Measurements from ENCODE around the gene TMEM92.

GRCh38 chr17:50279639-50280038 is 5.4 kb downstream of the TMEM92 start:
- no peak for TF ChIP-seq POLR2A (IDR thresholded peaks at IDR 0.05)
- no peak for TF ChIP-seq CTCF (IDR thresholded peaks at IDR 0.05)

All from breast epithelium (tissue), 3 donors.